ENCODE data around the gene LDLRAD4. TPM values are rescaled to one million over a fixed set of nuclear protein-coding genes. Genes with fewer than 3 reads are reported as not detected.

LDLRAD4 gene
- polyA plus RNA-seq, 1 of the 3 experiments (the other 2 are of a cell fraction) = 0.16 TPM

- H3K36me3 ChIP-seq (replicated peaks in 1 of 2; ENCODE audit: control insufficient read depth in 1 of 2, insufficient read depth in 2 of 2, low read length in 1 of 2) = no peaks in the 10 kb centered on the region
- CTCF ChIA-PET = no interaction called here
- no peak overlapping the region for H2AFZ ChIP-seq (ENCODE audit: low read depth)
- H4K20me1 ChIP-seq (ENCODE audit: insufficient read depth) = no peaks in the 10 kb centered on the region
- peaks cover 10 to 43% of the 10 kb centered on the region in 2 experiments; a peak in 3 of 4 replicates for H3K4me1 ChIP-seq (ENCODE audit: control insufficient read depth in 1 of 2, insufficient read depth in 2 of 2, low read depth in 1 of 2, low read length in 1 of 2)
- no peaks in the 10 kb centered on the region for H3K9me3 ChIP-seq
- DNase-seq = no peak
- no peak overlapping the region for H3K9ac ChIP-seq
- H3K27me3 ChIP-seq (ENCODE audit: insufficient read depth) = no peaks in the 10 kb centered on the region
- H3K9me2 ChIP-seq = no peaks in the 10 kb centered on the region
- H3K4me2 ChIP-seq = no peak overlapping the region
- no peak overlapping the region for H3K4me3 ChIP-seq (ENCODE audit: low read depth in 2 of 2, low read length in 1 of 2)
- no peaks in the 10 kb centered on the region for H3K79me2 ChIP-seq (ENCODE audit: insufficient read depth)
- H3K27ac ChIP-seq (ENCODE audit: low read depth in 2 of 2, low read length in 1 of 2) = no peak overlapping the region
- POLR2A ChIA-PET = no interaction called here
- H3F3A ChIP-seq (replicated peaks; ENCODE audit: insufficient read depth) = no peaks in the 10 kb centered on the region
- TF ChIP-seq, protein P1, sequence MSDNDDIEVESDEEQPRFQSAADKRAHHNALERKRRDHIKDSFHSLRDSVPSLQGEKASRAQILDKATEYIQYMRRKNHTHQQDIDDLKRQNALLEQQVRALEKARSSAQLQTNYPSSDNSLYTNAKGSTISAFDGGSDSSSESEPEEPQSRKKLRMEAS (IDR thresholded peaks at IDR 0.05; ENCODE audit: low read depth) = no peak
- TF ChIP-seq FOXM1 (IDR thresholded peaks at IDR 0.05; ENCODE audit: low read depth) (no peak), SMC3 (IDR thresholded peaks at IDR 0.05; ENCODE audit: low read depth, low read length) (no peak), GATA2 (CRISPR knock-in tag; IDR thresholded peaks at IDR 0.05) (no peak), USF1 (IDR thresholded peaks at IDR 0.05; ENCODE audit: borderline replicate concordance, low read depth) (no peak), GABPA (IDR thresholded peaks at IDR 0.05; ENCODE audit: low read depth) (no peak), ELF1 (IDR thresholded peaks at IDR 0.05) (no peak), CHD2 (IDR thresholded peaks at IDR 0.05; ENCODE audit: low read length, partially characterized antibody) (no peak), RCOR1 (IDR thresholded peaks at IDR 0.05; ENCODE audit: low read length) (no peak), RFX5 (IDR thresholded peaks at IDR 0.05; ENCODE audit: low read length) (no peak), ZBTB33 (IDR thresholded peaks at IDR 0.05; ENCODE audit: borderline replicate concordance, low read depth) (no peak), SIN3A (IDR thresholded peaks at IDR 0.05; ENCODE audit: borderline replicate concordance, low read depth, low read length) (no peak), RAD21 (IDR thresholded peaks at IDR 0.05; ENCODE audit: low read length) (no peak), YY1 (IDR thresholded peaks at IDR 0.05; ENCODE audit: low read depth) (no peak)
- TF ChIP-seq, protein P2, sequence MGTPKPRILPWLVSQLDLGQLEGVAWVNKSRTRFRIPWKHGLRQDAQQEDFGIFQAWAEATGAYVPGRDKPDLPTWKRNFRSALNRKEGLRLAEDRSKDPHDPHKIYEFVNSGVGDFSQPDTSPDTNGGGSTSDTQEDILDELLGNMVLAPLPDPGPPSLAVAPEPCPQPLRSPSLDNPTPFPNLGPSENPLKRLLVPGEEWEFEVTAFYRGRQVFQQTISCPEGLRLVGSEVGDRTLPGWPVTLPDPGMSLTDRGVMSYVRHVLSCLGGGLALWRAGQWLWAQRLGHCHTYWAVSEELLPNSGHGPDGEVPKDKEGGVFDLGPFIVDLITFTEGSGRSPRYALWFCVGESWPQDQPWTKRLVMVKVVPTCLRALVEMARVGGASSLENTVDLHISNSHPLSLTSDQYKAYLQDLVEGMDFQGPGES (IDR thresholded peaks at IDR 0.05; ENCODE audit: low read depth, low read length) = no peak
- TF ChIP-seq, protein P3, sequence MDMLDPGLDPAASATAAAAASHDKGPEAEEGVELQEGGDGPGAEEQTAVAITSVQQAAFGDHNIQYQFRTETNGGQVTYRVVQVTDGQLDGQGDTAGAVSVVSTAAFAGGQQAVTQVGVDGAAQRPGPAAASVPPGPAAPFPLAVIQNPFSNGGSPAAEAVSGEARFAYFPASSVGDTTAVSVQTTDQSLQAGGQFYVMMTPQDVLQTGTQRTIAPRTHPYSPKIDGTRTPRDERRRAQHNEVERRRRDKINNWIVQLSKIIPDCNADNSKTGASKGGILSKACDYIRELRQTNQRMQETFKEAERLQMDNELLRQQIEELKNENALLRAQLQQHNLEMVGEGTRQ (IDR thresholded peaks at IDR 0.05; ENCODE audit: borderline replicate concordance, low read depth, low read length) = no peak
- WGBS (ENCODE audit: low lambda C conversion rate) = 77% methylated on average over 14 of the region's 14 CpGs
Observed at GRCh38 chr18:13443552-13443951, 225.0 kb downstream of the LDLRAD4 start.

Measured in SK-N-SH (cell line).